HEK293 (cell line): ENCODE data around the gene IL36B.

Experiments
- CTCF ChIA-PET: fragments of 350-600 bp; formaldehyde crosslinking; extraction: SDS; loops from one replicate; lab custom pipeline; 2021; ENCODE audit warnings: antibody characterized with exemption; lab: Yijun Ruan, JAX
- POLR2A ChIA-PET: fragments of 300-600 bp; formaldehyde crosslinking; extraction: SDS; loops from one replicate; lab custom pipeline; 2020; ENCODE audit warnings: antibody characterized with exemption, inconsistent platforms; lab: Yijun Ruan, JAX
- H3K27ac ChIP-seq: fragments of 200-500 bp; sonication (Bioruptor generic); 2 replicates; pipeline ENCODE4 v1.5.1; 2014; ENCODE audit warnings: low read depth, low read length, control low read depth, inconsistent platforms; ENCODE audit errors: extremely low read depth
- H3K36me3 ChIP-seq, 2 experiments: fragments of 200-500 bp in 1 of 2; sonication (Bioruptor generic) in 1 of 2; 1 replicate in 1 of 2; 2 replicates in 1 of 2; pipeline ENCODE4 v1.5.1; 2014 to 2017; ENCODE audit warnings: inconsistent platforms in 2 of 2, low read length in 2 of 2; ENCODE audit not compliant: control insufficient read depth in 2 of 2, insufficient read depth in 1 of 2
- H3K4me1 ChIP-seq: fragments of 200-500 bp; sonication (Bioruptor generic); 2 replicates; pipeline ENCODE4 v1.5.1; 2014; ENCODE audit warnings: mild to moderate bottlenecking, low read length, inconsistent platforms; ENCODE audit not compliant: control insufficient read depth, insufficient read depth
- H3K4me3 ChIP-seq: 2 replicates; pipeline ENCODE4 v1.5.1; 2011; ENCODE audit warnings: low read depth, mild to moderate bottlenecking, control low read depth, low read length, moderate library complexity
- H3K9me3 ChIP-seq: fragments of 200-500 bp; sonication (Bioruptor generic); 2 replicates; pipeline ENCODE4 v1.5.1; 2014; ENCODE audit warnings: low read depth, low read length, inconsistent platforms; ENCODE audit not compliant: control insufficient read depth, insufficient read depth
- GFI1B ChIP-seq: fragments of 450-650 bp; formaldehyde crosslinking; IDR thresholded peaks from 2 replicates; pipeline ENCODE4 v1.5.1; 2016; ENCODE audit warnings: missing biosample characterization, missing genetic modification characterization
- HOXD13 ChIP-seq: sonication (generic); formaldehyde crosslinking; IDR thresholded peaks from 2 replicates; pipeline ENCODE4 v1.8.0; 2022; ENCODE audit warnings: missing genetic modification reagents, borderline replicate concordance
- MYNN ChIP-seq: fragments of 450-650 bp; formaldehyde crosslinking; IDR thresholded peaks from 2 replicates; pipeline ENCODE4 v1.5.1; 2016; ENCODE audit warnings: missing biosample characterization, missing genetic modification characterization, borderline replicate concordance
- SETDB1 ChIP-seq: IDR thresholded peaks from one replicate; pipeline ENCODE4 v1.6.1; 2017; ENCODE audit warnings: mild to moderate bottlenecking, low read length, moderate library complexity, mixed read lengths; ENCODE audit not compliant: insufficient read length
- ZNF274 ChIP-seq, 2 experiments: fragments of 200-500 bp in 1 of 2; fragments of 450-650 bp in 1 of 2; sonication (Bioruptor generic) in 1 of 2; formaldehyde crosslinking in 1 of 2; IDR thresholded peaks; 2 replicates each; pipeline versions ENCODE4 v1.5.1 to v1.6.1; 2014 to 2016; ENCODE audit warnings: borderline replicate concordance in 1 of 2, inconsistent platforms in 1 of 2, low read length in 1 of 2, missing biosample characterization in 1 of 2, missing genetic modification characterization in 1 of 2
- ZNF311 ChIP-seq: fragments of 450-650 bp; formaldehyde crosslinking; IDR thresholded peaks from 2 replicates; pipeline ENCODE4 v1.5.1; 2017; ENCODE audit warnings: missing biosample characterization, missing genetic modification characterization, borderline replicate concordance
- ZNF600 ChIP-seq: fragments of 450-650 bp; formaldehyde crosslinking; IDR thresholded peaks from 2 replicates; pipeline ENCODE4 v1.5.1; 2016; ENCODE audit warnings: missing biosample characterization, missing genetic modification characterization
- ZNF747 ChIP-seq: fragments of 450-650 bp; formaldehyde crosslinking; IDR thresholded peaks from 2 replicates; pipeline ENCODE4 v1.5.1; 2016; ENCODE audit warnings: missing biosample characterization, missing genetic modification characterization
- ZNF768 ChIP-seq: fragments of 450-650 bp; formaldehyde crosslinking; IDR thresholded peaks from 2 replicates; pipeline ENCODE4 v1.5.1; 2018; ENCODE audit warnings: missing biosample characterization, mild to moderate bottlenecking, missing genetic modification characterization
- ZNF791 ChIP-seq: fragments of 450-650 bp; formaldehyde crosslinking; IDR thresholded peaks from 2 replicates; pipeline ENCODE4 v1.5.1; 2016; ENCODE audit warnings: missing biosample characterization, missing genetic modification characterization
- ZNF830 ChIP-seq: fragments of 450-650 bp; IDR thresholded peaks from 2 replicates; pipeline ENCODE4 v1.5.0; 2018; ENCODE audit warnings: missing biosample characterization, missing genetic modification characterization, low read depth, mild to moderate bottlenecking, moderate library complexity
- TF ChIP-seq, protein P1 (sequence below): fragments of 450-650 bp; formaldehyde crosslinking; IDR thresholded peaks from 2 replicates; pipeline ENCODE4 v1.5.1; 2016; ENCODE audit warnings: missing biosample characterization, missing genetic modification characterization
- TF ChIP-seq, protein P2 (sequence below): fragments of 450-650 bp; formaldehyde crosslinking; conservative IDR thresholded peaks from 2 replicates; pipeline ENCODE4 v1.5.1; 2016; ENCODE audit warnings: low read depth, missing biosample characterization, missing genetic modification characterization
- TF ChIP-seq, protein P3 (sequence below): fragments of 450-650 bp; formaldehyde crosslinking; IDR thresholded peaks from 2 replicates; pipeline ENCODE4 v1.5.1; 2017; ENCODE audit warnings: missing biosample characterization, missing genetic modification characterization
- TF ChIP-seq, protein P4 (sequence below): fragments of 450-650 bp; formaldehyde crosslinking; IDR thresholded peaks from 2 replicates; pipeline ENCODE4 v1.5.1; 2016; ENCODE audit warnings: missing biosample characterization, missing genetic modification characterization
- TF ChIP-seq, protein P5 (sequence below): fragments of 450-650 bp; formaldehyde crosslinking; IDR thresholded peaks from 2 replicates; pipeline ENCODE4 v1.5.1; 2016; ENCODE audit warnings: missing biosample characterization, missing genetic modification characterization

The IL36B gene

DNA sequence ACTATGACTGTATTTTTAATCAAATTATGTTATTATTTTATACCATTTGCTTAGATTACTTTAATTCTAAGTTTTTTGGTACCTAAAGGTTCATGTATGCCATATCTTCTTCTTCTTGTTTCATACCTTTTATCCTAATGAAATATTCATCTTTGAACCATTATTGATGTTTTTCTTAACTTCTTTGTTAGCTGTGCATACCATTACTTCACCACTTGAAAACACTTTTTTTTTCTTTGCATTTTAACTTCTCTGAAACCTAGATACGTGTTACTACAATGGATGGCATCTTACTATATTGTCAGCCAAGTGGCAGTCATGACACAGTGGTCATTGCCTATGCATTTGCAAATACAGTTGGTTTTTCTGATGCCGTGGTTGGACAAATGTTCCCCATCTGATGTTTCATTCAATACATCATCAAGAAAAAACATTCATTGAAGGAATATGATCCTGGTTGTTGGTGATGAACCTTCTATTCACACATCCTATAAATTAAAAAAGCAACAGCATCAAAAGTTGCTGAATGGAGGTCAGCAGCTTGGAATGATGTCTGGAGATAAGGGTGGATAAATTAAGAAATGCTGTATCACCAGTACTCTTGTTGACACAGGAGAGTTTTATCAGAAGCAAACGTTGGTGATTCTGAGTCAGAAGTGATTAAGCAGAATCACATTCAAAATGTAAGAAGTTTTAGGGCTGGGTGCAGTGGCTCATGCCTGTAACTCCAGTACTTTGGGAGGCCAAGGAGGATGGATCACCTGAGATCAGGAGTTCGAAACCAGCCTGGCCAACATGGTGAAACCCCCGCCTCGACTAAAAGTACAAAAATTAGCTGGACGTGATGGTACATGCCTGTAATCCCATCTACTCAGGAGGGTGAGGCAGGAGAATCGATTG lies 40.0 kb downstream of the IL36B start (continued):
- TF ChIP-seq, protein P1, sequence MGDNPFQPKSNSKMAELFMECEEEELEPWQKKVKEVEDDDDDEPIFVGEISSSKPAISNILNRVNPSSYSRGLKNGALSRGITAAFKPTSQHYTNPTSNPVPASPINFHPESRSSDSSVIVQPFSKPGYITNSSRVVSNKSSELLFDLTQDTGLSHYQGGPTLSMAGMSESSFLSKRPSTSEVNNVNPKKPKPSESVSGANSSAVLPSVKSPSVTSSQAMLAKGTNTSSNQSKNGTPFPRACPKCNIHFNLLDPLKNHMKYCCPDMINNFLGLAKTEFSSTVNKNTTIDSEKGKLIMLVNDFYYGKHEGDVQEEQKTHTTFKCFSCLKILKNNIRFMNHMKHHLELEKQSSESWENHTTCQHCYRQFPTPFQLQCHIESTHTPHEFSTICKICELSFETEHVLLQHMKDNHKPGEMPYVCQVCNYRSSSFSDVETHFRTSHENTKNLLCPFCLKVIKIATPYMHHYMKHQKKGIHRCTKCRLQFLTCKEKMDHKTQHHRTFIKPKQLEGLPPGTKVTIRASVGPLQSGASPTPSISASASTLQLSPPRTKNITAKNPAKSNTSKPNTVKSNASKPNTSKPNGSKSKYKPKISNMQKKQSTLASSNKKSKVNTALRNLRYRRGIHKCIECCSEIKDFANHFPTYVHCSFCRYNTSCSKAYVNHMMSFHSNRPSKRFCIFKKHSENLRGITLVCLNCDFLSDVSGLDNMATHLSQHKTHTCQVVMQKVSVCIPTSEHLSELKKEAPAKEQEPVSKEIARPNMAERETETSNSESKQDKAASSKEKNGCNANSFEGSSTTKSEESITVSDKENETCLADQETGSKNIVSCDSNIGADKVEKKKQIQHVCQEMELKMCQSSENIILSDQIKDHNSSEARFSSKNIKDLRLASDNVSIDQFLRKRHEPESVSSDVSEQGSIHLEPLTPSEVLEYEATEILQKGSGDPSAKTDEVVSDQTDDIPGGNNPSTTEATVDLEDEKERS (tag by site-specific recombination), result no peak
- TF ChIP-seq, protein P2, sequence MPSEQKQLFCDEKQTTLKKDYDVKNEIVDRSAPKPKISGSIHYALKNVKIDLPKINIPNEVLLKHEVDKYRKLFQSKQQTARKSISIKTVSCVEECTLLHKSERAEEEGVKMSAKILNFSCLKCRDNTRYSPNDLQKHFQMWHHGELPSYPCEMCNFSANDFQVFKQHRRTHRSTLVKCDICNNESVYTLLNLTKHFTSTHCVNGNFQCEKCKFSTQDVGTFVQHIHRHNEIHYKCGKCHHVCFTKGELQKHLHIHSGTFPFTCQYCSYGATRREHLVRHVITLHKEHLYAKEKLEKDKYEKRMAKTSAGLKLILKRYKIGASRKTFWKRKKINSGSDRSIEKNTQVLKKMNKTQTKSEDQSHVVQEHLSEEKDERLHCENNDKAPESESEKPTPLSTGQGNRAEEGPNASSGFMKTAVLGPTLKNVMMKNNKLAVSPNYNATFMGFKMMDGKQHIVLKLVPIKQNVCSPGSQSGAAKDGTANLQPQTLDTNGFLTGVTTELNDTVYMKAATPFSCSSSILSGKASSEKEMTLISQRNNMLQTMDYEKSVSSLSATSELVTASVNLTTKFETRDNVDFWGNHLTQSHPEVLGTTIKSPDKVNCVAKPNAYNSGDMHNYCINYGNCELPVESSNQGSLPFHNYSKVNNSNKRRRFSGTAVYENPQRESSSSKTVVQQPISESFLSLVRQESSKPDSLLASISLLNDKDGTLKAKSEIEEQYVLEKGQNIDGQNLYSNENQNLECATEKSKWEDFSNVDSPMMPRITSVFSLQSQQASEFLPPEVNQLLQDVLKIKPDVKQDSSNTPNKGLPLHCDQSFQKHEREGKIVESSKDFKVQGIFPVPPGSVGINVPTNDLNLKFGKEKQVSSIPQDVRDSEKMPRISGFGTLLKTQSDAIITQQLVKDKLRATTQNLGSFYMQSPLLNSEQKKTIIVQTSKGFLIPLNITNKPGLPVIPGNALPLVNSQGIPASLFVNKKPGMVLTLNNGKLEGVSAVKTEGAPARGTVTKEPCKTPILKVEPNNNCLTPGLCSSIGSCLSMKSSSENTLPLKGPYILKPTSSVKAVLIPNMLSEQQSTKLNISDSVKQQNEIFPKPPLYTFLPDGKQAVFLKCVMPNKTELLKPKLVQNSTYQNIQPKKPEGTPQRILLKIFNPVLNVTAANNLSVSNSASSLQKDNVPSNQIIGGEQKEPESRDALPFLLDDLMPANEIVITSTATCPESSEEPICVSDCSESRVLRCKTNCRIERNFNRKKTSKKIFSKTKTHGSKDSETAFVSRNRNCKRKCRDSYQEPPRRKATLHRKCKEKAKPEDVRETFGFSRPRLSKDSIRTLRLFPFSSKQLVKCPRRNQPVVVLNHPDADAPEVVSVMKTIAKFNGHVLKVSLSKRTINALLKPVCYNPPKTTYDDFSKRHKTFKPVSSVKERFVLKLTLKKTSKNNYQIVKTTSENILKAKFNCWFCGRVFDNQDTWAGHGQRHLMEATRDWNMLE (tag by site-specific recombination), result no peak
- TF ChIP-seq GFI1B (tag by site-specific recombination), result no peak
- TF ChIP-seq, protein P3, sequence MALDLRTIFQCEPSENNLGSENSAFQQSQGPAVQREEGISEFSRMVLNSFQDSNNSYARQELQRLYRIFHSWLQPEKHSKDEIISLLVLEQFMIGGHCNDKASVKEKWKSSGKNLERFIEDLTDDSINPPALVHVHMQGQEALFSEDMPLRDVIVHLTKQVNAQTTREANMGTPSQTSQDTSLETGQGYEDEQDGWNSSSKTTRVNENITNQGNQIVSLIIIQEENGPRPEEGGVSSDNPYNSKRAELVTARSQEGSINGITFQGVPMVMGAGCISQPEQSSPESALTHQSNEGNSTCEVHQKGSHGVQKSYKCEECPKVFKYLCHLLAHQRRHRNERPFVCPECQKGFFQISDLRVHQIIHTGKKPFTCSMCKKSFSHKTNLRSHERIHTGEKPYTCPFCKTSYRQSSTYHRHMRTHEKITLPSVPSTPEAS, result no peak
- no peak for TF ChIP-seq HOXD13 (CRISPR knock-in tag)
- TF ChIP-seq, protein P4, sequence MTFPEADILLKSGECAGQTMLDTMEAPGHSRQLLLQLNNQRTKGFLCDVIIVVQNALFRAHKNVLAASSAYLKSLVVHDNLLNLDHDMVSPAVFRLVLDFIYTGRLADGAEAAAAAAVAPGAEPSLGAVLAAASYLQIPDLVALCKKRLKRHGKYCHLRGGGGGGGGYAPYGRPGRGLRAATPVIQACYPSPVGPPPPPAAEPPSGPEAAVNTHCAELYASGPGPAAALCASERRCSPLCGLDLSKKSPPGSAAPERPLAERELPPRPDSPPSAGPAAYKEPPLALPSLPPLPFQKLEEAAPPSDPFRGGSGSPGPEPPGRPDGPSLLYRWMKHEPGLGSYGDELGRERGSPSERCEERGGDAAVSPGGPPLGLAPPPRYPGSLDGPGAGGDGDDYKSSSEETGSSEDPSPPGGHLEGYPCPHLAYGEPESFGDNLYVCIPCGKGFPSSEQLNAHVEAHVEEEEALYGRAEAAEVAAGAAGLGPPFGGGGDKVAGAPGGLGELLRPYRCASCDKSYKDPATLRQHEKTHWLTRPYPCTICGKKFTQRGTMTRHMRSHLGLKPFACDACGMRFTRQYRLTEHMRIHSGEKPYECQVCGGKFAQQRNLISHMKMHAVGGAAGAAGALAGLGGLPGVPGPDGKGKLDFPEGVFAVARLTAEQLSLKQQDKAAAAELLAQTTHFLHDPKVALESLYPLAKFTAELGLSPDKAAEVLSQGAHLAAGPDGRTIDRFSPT, result no peak

DNA sequence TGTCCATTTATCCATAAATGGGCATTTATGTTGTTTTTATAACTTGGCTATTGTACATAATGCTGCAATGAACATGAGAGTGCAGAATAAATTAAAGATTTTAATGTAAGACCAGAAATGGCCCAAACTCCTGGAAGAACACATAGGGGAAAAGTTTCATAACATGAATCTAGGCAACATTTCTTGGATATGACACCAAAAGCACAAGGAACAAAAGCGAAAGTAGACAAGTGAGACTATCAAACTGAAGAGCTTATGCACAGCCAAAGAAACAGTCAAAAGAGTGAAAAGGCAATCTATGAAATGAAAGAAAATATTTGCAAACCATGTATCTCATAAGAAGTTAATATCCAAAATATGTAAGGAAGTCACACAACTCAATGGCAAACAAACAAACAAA lies 41.6 kb downstream of the IL36B start:
- no peak for TF ChIP-seq ZNF274 (IDR thresholded peaks at IDR 0.05; ENCODE audit: low read length)
- no peak for TF ChIP-seq ZNF274 (tag by site-specific recombination; IDR thresholded peaks at IDR 0.05; ENCODE audit: borderline replicate concordance)
- no peak for TF ChIP-seq HOXD13 (CRISPR knock-in tag)
- no peak for TF ChIP-seq ZNF600
- no peak for TF ChIP-seq SETDB1
- TF ChIP-seq, protein P5, sequence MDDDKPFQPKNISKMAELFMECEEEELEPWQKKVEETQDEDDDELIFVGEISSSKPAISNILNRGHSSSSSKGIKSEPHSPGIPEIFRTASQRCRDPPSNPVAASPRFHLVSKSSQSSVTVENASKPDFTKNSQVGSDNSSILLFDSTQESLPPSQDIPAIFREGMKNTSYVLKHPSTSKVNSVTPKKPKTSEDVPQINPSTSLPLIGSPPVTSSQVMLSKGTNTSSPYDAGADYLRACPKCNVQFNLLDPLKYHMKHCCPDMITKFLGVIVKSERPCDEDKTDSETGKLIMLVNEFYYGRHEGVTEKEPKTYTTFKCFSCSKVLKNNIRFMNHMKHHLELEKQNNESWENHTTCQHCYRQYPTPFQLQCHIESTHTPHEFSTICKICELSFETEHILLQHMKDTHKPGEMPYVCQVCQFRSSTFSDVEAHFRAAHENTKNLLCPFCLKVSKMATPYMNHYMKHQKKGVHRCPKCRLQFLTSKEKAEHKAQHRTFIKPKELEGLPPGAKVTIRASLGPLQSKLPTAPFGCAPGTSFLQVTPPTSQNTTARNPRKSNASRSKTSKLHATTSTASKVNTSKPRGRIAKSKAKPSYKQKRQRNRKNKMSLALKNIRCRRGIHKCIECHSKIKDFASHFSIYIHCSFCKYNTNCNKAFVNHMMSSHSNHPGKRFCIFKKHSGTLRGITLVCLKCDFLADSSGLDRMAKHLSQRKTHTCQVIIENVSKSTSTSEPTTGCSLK (tag by site-specific recombination), result no peak
- no peak for TF ChIP-seq ZNF791 (tag by site-specific recombination)
- no peak for TF ChIP-seq ZNF311
- TF ChIP-seq MYNN (tag by site-specific recombination), result no peak
- TF ChIP-seq ZNF747 (tag by site-specific recombination), result no peak
- TF ChIP-seq ZNF768 (tag by site-specific recombination), result no peak
- TF ChIP-seq ZNF830 (tag by site-specific recombination), result no peak
- Histone ChIP-seq H3K4me1 (no peaks in the 10 kb centered on the region), H3K27ac (no peak overlapping the region), H3K36me3 (no peaks in the 10 kb centered on the region), H3K9me3 (no peaks in the 10 kb centered on the region), H3K4me3 (no peak overlapping the region)
- CTCF ChIA-PET, result no interaction called here
- POLR2A ChIA-PET, result no interaction called here
